Psoas muscle (tissue), 8 donors: Measurements from ENCODE around the gene RELT. TPM values are rescaled to one million over a fixed set of nuclear protein-coding genes. Genes with fewer than 3 reads are reported as not detected.

Experiments
- ATAC-seq, 4 donors: fragments of 200-7000 bp; cut with Tn5 transposase; one replicate each; pipeline ENCODE4 v1.9.1; 2020; ENCODE audit warnings: moderate library complexity in 3 of 4, mild to moderate bottlenecking in 2 of 4
- DNase-seq, 2 donors: peaks; one replicate each; pipeline ENCODE4 v3.0.0-alpha.2; 2020
- H3K27ac ChIP-seq: fragments of 200-600 bp; one replicate; pipeline ENCODE4 v1.8.0; 2022
- H3K27me3 ChIP-seq, 3 donors: fragments of 200-600 bp in 1 of 3; one replicate each; pipeline versions ENCODE4 v1.6.1 to v1.8.0; 2013 to 2022; ENCODE audit warnings: low read length in 2 of 3, mild to moderate bottlenecking in 2 of 3, moderate library complexity in 1 of 3; ENCODE audit not compliant: insufficient read depth in 3 of 3
- H3K36me3 ChIP-seq, 2 donors: fragments of 200-600 bp in 1 of 2; one replicate each; pipeline versions ENCODE4 v1.6.1 to v1.8.0; 2013 to 2022; ENCODE audit warnings: low read depth in 1 of 2, mild to moderate bottlenecking in 1 of 2, moderate library complexity in 1 of 2; ENCODE audit not compliant: insufficient read depth in 1 of 2
- H3K4me1 ChIP-seq: fragments of 200-600 bp; one replicate; pipeline ENCODE4 v1.8.0; 2022
- H3K4me3 ChIP-seq: fragments of 200-600 bp; one replicate; pipeline ENCODE4 v1.8.0; 2022; ENCODE audit warnings: mild to moderate bottlenecking
- H3K9me3 ChIP-seq: fragments of 200-600 bp; one replicate; pipeline ENCODE4 v1.8.0; 2022
- CTCF ChIP-seq: fragments of 200-600 bp; IDR thresholded peaks from one replicate; pipeline ENCODE4 v1.8.0; 2022; ENCODE audit warnings: antibody characterized with exemption
- WGBS, 3 donors: extraction: QIAGEN DNeasy Blood & Tissue Kit; methylation state at CpG; one replicate each; pipeline versions ENCODE4 v1.1.6 to v1.1.7; 2013; 5-methylcytosine and 5-hydroxymethylcytosine counted together
- intact Hi-C, 2 donors: fragments of 100-400 bp; cut with DNase I; formaldehyde crosslinking; loops; one replicate each; pipeline versions ENCODE4 v1.11.0 to v1.14.2; 2022
- polyA plus RNA-seq, 3 donors: library from polyadenylated mRNA; stranded (reverse); fragments of 200-250 nt; gene quantifications; one replicate each; pipeline ENCODE4 v1.2.3, GENCODE V29; 2013
- total RNA-seq, 4 donors: library from RNA; stranded (reverse); fragmentation: NEBNext Ultra II Directional in 2 of 4; extraction: Animal tissue kit (Norgen Biotek cat#: 25700) in 2 of 4; gene quantifications; one replicate each; pipeline versions ENCODE4 v1.2.1 to v1.2.4, GENCODE V29; 2021 to 2023
- donor health status: healthy with polysubstance abuse.
- donor health status: DM: no; HTN: no; CAD: no; lungs with moderate emphysema.
- donor health status: Bipolar disorder and iron deficiency.
- donor health status: healthy.
- donor health status: DM: yes; HTN: yes; CAD: no.
- donor health status: DM: no; HTN: no; CAD: no.
- donor health status: DM: no; HTN: no; CAD: no.
- donor health status: DM: yes; HTN: yes; CAD: no.

The RELT gene
- total and polyA plus RNA-seq, 7 donors, result 4.9 to 33.0 (median 15.5) TPM

DNA sequence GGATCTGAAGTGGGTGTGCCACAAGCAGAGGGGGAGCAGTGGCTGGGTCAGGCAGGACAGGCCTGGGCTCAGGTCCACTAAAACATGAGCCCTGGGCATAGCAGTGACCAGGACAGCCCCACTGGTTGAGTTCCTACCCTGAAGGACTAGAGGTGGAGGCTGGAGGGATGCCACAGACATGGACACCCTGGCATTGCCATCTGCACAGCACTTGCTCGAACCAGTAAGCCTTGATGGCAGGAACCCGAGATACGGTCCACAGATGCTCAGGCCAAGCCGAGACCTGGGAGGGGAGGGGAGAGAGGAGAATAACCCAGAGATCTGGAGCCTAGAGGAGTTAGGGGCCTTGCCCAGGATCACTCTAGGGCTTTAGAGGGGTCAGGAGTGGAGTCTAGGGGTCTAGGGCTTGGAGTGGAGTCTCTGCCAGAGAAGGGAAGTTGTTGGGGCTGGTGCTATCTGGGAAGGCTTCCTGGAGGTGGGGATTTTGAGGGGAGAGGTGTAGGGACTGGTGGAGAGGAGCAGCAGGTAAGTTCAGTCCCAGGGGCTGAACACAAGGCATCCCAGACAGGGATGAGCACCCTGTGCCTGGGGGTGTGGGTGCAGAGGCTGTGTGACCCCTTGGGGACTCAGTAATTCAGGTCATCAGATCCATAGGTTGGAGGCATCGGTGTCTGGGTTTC, 30.6 kb upstream of the RELT start:
- no peak overlapping the region for H3K27ac ChIP-seq
- intact Hi-C loops, result no loop called here
- TF ChIP-seq CTCF, result no peak

DNA sequence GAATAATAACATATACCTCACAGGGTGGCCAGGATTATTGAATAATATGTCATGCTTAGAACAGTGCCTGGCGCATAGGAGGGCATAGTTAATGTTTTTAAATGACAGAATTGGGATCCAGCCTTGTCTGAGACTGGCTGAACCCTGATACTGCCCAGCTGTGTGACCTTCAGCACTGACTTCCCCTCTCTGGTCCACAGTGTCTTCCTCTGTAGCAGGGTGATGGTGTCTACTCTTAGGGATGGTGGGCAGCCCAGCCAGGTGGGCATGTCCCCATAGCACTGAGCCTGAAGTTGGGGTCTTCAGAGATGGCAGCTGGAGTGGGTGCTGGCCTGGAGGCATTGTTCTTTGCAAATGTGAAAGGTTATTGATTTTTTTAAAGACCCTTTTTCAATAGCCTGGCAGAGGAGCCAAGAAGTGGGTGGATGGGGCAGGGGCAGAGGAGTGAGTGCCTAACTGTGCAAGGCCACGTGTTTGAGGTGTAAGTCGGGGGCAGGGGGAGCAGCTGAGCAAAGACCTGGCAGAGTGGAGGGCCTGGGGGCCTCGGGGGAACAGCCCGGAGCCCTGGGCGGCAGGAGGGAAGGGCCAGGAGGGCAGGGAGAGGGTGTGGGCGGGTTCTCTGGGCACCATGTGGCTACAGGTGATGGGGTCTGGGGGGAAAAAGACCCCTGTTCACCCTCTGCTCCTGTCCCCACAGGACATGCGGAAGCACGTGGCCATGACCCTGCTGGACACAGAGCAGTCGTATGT, 29.8 kb upstream of the RELT start:
- TF ChIP-seq CTCF, result no peak
- intact Hi-C loops, result no loop called here
- H3K9me3 ChIP-seq, result no peaks in the 10 kb centered on the region
- no peak for DNase-seq
- H3K27me3 ChIP-seq, result no peaks in the 10 kb centered on the region
- H3K27ac ChIP-seq, result no peak overlapping the region
- ATAC-seq, result no peak
- 82 to 85% (median 83%) methylated on average over 10 of the region's 10 CpGs for WGBS, 3 donors
- H3K4me3 ChIP-seq, result no peak overlapping the region
- H3K4me1 ChIP-seq, result peaks cover 17% of the 10 kb centered on the region
- H3K36me3 ChIP-seq, result peaks cover 0 to 8% of the 10 kb centered on the region in 2 donors

More for the DNA sequence above, 30.6 kb upstream of the RELT start:
- Histone ChIP-seq H3K36me3 (peaks cover 0 to 8% of the 10 kb centered on the region in 2 donors), H3K27me3 (no peaks in the 10 kb centered on the region), H3K9me3 (no peaks in the 10 kb centered on the region), H3K4me1 (peaks cover 17% of the 10 kb centered on the region), H3K4me3 (no peak overlapping the region)
- WGBS, 3 donors, result 54 to 80% (median 58%) methylated on average over 5 of the region's 5 CpGs
- DNase-seq, result no peak
- ATAC-seq, result no peak

GRCh38 chr11:73347067-73347466, 29.1 kb upstream of the RELT start:
- Histone ChIP-seq H3K4me3 (no peak overlapping the region), H3K27ac (no peak overlapping the region), H3K27me3 (no peaks in the 10 kb centered on the region), H3K9me3 (no peaks in the 10 kb centered on the region), H3K4me1 (peaks cover 17% of the 10 kb centered on the region), H3K36me3 (peaks cover 0 to 8% of the 10 kb centered on the region in 2 donors)
- intact Hi-C loops, result no loop called here
- DNase-seq (no peak), ATAC-seq (no peak)
- WGBS, 3 donors, result 86 to 93% (median 88%) methylated on average over 12 of the region's 12 CpGs
- TF ChIP-seq CTCF, result no peak

- peaks cover 0 to 12% of the 10 kb centered on the region in 2 donors for H3K36me3 ChIP-seq
- no peak for DNase-seq
- no peak overlapping the region for H3K27ac ChIP-seq
- peaks cover 18% of the 10 kb centered on the region for H3K4me1 ChIP-seq
- 90 to 94% (median 90%) methylated on average over 5 of the region's 5 CpGs for WGBS, 3 donors
- no peak for ATAC-seq
- no peak for TF ChIP-seq CTCF
- no peak overlapping the region for H3K4me3 ChIP-seq
- H3K27me3 ChIP-seq, result no peaks in the 10 kb centered on the region
- no peaks in the 10 kb centered on the region for H3K9me3 ChIP-seq
- intact Hi-C loops, result no loop called here
These were observed 27.4 kb upstream of the RELT start for GRCh38 chr11:73348838-73349237.
